ENCODE measurements around the gene ZKSCAN1.
A peak's percentile ranks its signal among the peaks of the same experiment; 100 is the strongest.

Gene ZKSCAN1

GRCh38 chr7:100080907-100081534 is 65.6 kb downstream of the ZKSCAN1 start:
- no peak for DNase-seq (ENCODE audit: low spot score)

GRCh38 chr7:100081535-100082102 is 66.2 kb downstream of the ZKSCAN1 start, which contains the start of gene ZNF3:
Gene ZNF3 (minus strand): TSS chr7:100081723. CDS start chr7:100077357, 4,366 bp downstream.
- peak; percentile 92 for DNase-seq (ENCODE audit: low spot score)

DNA sequence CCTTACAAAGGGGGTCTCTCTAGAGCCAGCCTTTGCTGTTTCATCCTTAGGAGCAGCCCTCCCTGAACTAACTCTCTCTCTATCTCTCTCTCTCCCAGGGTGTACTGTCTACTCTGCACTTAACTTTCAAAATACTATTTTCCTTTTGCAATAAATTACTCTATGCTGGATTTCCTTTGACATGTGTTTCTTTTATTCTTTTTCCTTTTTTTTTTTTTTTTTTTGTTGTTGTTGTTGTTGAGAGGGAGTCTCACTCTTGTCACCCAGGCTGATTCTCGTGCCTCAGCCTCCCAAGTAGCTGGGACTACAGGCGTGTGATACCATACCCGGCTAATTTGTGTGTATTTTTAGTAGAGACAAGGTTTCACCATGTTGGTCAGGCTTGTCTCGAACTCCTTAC is 67.6 kb downstream of the ZKSCAN1 start:
- DNase-seq (ENCODE audit: low spot score) = no peak

GRCh38 chr7:100085515-100085914 is 70.1 kb downstream of the ZKSCAN1 start:
- no peak for DNase-seq (ENCODE audit: low spot score)

DNA sequence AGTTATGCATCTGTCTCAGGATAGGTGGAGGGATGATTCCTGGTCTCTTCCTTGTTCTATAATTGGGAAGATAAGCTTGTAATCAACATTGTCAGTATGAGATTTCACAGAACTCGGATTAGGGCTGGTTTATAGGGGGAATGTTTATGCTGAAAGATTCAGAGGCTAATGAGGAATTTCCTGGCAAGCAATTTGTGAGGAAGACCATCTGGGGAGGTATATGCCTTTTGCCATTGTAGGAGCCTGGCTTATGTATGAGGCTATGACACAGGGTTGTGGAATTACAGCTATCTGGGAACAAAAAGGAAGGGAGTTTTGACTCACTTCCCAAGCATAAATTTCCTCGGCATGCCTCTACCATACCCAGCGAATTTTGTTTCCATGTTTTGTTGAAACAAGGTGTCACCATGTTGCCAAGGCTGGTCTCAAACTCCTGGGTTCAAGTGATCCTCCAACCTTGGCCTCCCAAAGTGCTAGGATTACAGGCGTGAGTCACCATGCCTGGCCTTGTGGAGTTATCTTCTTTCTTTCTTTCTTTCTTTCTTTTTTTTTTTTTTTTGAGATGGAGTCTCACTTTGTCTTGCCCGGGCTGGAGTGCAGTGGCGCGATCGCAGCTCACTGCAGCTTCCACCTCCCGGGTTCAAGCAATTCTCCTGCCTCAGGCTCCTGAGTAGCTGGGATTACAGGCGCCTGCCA is 71.8 kb downstream of the ZKSCAN1 start:
- no peak for DNase-seq (ENCODE audit: low spot score)

DNA sequence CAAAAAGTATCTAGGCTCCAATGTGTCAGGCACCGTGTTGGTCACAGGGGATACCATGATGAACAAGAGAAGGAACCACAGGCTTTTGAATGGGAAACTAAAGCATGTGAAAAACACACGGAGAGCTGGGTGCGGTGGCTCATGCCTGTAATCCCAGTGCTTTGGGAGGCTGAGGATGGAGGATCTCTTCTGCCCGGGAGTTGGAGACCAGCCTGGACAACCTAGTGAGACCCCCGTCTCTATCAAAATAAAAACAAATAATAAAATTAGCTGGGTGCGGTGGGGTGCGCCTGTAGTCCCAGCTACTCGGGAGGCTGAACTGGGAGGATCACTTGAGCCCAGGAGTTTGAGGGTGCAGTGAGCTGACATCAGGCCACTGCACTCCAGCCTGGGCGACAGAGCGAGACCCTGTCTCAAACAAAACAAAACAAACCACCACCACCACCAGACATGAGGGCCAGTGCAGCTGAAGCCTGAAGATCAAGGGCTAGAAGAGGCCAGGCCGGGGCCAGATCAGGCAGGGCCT is 72.8 kb downstream of the ZKSCAN1 start:
- DNase-seq (ENCODE audit: low spot score) = no peak

DNA sequence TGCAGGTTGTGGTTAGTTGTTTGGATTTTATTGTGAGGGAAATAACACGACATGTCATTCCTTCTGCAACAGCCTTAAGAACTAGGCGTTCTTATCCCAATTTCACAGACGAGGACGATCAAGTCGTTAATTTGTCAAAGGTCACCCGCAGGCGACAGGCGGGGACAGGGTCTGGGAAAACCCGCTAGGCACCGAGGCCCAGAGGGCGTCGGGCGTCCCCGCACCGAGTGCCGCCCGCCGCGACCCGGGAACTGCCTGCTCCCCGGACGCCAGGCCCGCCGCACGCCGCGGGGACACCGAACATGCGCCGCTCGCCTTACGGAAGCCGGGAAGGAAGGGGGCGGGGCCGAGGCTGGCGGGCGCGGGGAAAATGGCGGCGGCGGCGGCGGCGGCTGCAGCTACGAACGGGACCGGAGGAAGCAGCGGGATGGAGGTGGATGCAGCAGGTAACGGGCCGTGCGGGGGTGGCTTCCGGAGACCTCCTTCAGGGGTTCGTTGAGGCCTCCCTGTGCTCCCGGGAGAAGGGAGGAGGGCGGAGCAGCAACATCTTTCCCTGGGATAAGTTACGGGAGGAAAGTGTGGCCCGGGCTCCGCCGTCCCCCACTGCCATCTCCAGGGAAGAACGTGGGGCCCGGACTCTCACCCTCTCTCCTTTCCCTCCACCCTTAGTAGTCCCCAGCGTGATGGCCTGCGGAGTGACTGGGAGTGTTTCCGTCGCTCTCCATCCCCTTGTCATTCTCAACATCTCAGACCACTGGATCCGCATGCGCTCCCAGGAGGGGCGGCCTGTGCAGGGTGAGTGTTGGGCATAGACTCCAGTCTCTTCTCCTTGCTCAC is 73.4 kb downstream of the ZKSCAN1 start, which contains the start of gene COPS6:
COPS6 (plus strand) TSS at position 349 of the 837 bp plus-strand sequence; CDS start at position 371, 22 bp downstream.
- DNase-seq (ENCODE audit: low spot score) = peak; percentile 87

GRCh38 chr7:100089458-100090196 is 74.2 kb downstream of the ZKSCAN1 start:
- no peak for DNase-seq (ENCODE audit: low spot score)

- DNase-seq (ENCODE audit: low spot score) = no peak
These were observed 75.4 kb downstream of the ZKSCAN1 start for GRCh38 chr7:100090527-100091410.
